Gastroesophageal sphincter (tissue), 3 donors: ENCODE measurements around the gene NBPF1.
"Not testable (repeated sequence)": the region's sequence is repeated elsewhere in the genome, so short reads cannot be mapped to it uniquely, and the experiment has no call there.

ENCODE experiments used
- EP300 ChIP-seq: sonication (generic); formaldehyde crosslinking; IDR thresholded peaks from one replicate; pipeline ENCODE4 v1.6.1; 2017; ENCODE audit warnings: antibody characterized with exemption, mild to moderate bottlenecking
- POLR2A ChIP-seq, 2 donors: fragments of 450-650 bp; IDR thresholded peaks; one replicate each; pipeline ENCODE4 v1.6.1; 2017; ENCODE audit warnings: antibody characterized with exemption in 2 of 2, mild to moderate bottlenecking in 2 of 2, moderate library complexity in 1 of 2
- POLR2AphosphoS5 ChIP-seq: sonication (generic); formaldehyde crosslinking; IDR thresholded peaks from one replicate; pipeline ENCODE4 v1.6.1; 2017; ENCODE audit warnings: antibody characterized with exemption
- TF ChIP-seq, protein P1 (sequence below), 4 experiments: fragments of 200-600 bp in 2 of 4; fragments of 450-650 bp in 2 of 4; sonication (generic) in 1 of 4; IDR thresholded peaks; one replicate each; pipeline ENCODE4 v1.5.1; 2017 to 2019; ENCODE audit warnings: antibody characterized with exemption in 4 of 4, mild to moderate bottlenecking in 2 of 4, moderate library complexity in 2 of 4

DNA sequence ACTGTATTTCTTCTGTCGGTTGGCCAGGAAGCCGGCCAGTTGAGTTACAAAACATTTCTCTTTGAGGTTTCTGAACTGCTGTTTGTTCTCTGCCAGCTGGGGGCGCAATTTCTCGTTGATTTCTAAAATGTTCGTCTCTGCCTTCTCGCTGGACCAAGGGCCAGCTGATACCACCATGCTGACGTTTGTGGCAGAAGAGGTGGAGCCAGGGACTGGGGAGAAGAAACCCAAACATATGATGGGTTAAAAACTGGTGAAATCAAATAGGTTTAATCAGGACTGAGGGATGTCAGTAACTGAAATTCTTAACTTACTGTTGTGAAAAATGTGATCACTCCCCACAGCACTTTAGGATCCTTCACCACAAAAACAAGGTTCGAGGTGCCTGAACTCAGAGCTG is 21.5 kb downstream of the NBPF1 start:
- TF ChIP-seq, protein P1, sequence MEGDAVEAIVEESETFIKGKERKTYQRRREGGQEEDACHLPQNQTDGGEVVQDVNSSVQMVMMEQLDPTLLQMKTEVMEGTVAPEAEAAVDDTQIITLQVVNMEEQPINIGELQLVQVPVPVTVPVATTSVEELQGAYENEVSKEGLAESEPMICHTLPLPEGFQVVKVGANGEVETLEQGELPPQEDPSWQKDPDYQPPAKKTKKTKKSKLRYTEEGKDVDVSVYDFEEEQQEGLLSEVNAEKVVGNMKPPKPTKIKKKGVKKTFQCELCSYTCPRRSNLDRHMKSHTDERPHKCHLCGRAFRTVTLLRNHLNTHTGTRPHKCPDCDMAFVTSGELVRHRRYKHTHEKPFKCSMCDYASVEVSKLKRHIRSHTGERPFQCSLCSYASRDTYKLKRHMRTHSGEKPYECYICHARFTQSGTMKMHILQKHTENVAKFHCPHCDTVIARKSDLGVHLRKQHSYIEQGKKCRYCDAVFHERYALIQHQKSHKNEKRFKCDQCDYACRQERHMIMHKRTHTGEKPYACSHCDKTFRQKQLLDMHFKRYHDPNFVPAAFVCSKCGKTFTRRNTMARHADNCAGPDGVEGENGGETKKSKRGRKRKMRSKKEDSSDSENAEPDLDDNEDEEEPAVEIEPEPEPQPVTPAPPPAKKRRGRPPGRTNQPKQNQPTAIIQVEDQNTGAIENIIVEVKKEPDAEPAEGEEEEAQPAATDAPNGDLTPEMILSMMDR (IDR thresholded peaks at IDR 0.05) = peak in 1 of 4 experiments; percentile 13
- TF ChIP-seq POLR2A (IDR thresholded peaks at IDR 0.05); POLR2AphosphoS5; EP300: not testable (repeated sequence)
